ENCODE data around the gene ITPKA.
"Not testable (repeated sequence)": the region's sequence is repeated elsewhere in the genome, so short reads cannot be mapped to it uniquely, and the experiment has no call there.

Gene ITPKA

GRCh38 chr15:41464889-41465580 is 28.6 kb upstream of the ITPKA start:
- Histone ChIP-seq H3K4me2 (ENCODE audit: low read length) (no peak overlapping the region), H3K4me3 (ENCODE audit: low read depth, low read length, poor library complexity, severe bottlenecking) (no peak overlapping the region), H3K9ac (ENCODE audit: low read length) (no peak overlapping the region), H2AFZ (ENCODE audit: low read length) (no peak overlapping the region), H3K27ac (ENCODE audit: low read depth, low read length, poor library complexity, severe bottlenecking) (no peak overlapping the region), H3K79me2 (ENCODE audit: insufficient read depth, low read length) (no peaks in the 10 kb centered on the region), H3K9me3 (ENCODE audit: low read length) (no peaks in the 10 kb centered on the region), H3K27me3 (ENCODE audit: insufficient read depth, low read length) (no peaks in the 10 kb centered on the region), H3K4me1 (ENCODE audit: insufficient read depth, low read length, severe bottlenecking) (no peaks in the 10 kb centered on the region), H3F3A (ENCODE audit: insufficient read depth, low read length) (no peaks in the 10 kb centered on the region), H3K36me3 (ENCODE audit: insufficient read depth, low read length) (peaks cover 63% of the 10 kb centered on the region), H3K9me2 (ENCODE audit: low read depth, low read length) (no peaks in the 10 kb centered on the region), H4K20me1 (ENCODE audit: insufficient read depth, low read length) (no peaks in the 10 kb centered on the region)
- no peak for TF ChIP-seq CTCF (IDR thresholded peaks at IDR 0.05; ENCODE audit: low read length)
- no peak for TF ChIP-seq EZH2 (IDR thresholded peaks at IDR 0.05; ENCODE audit: borderline replicate concordance, low read length)

GRCh38 chr15:41465822-41466421 is 27.8 kb upstream of the ITPKA start:
- Histone ChIP-seq H3F3A (ENCODE audit: insufficient read depth, low read length) (no peaks in the 10 kb centered on the region), H3K27ac (ENCODE audit: low read depth, low read length, poor library complexity, severe bottlenecking) (no peak overlapping the region), H3K4me1 (ENCODE audit: insufficient read depth, low read length, severe bottlenecking) (no peaks in the 10 kb centered on the region), H3K9me3 (ENCODE audit: low read length) (no peaks in the 10 kb centered on the region), H3K36me3 (ENCODE audit: insufficient read depth, low read length) (peaks cover 67% of the 10 kb centered on the region), H3K4me2 (ENCODE audit: low read length) (no peak overlapping the region), H3K9me2 (ENCODE audit: low read depth, low read length) (no peaks in the 10 kb centered on the region), H3K79me2 (ENCODE audit: insufficient read depth, low read length) (no peaks in the 10 kb centered on the region), H4K20me1 (ENCODE audit: insufficient read depth, low read length) (no peaks in the 10 kb centered on the region), H3K4me3 (ENCODE audit: low read depth, low read length, poor library complexity, severe bottlenecking) (no peak overlapping the region), H3K27me3 (ENCODE audit: insufficient read depth, low read length) (no peaks in the 10 kb centered on the region), H2AFZ (ENCODE audit: low read length) (no peak overlapping the region), H3K9ac (ENCODE audit: low read length) (no peak overlapping the region)
- no peak for TF ChIP-seq EZH2 (IDR thresholded peaks at IDR 0.05; ENCODE audit: borderline replicate concordance, low read length)
- peak; percentile 95 for TF ChIP-seq CTCF (IDR thresholded peaks at IDR 0.05; ENCODE audit: low read length)

- Histone ChIP-seq H3K27ac (ENCODE audit: low read depth, low read length, poor library complexity, severe bottlenecking) (no peak overlapping the region), H3K9ac (ENCODE audit: low read length) (no peak overlapping the region), H3K9me3 (ENCODE audit: low read length) (no peaks in the 10 kb centered on the region), H3K79me2 (ENCODE audit: insufficient read depth, low read length) (no peaks in the 10 kb centered on the region), H3K4me3 (ENCODE audit: low read depth, low read length, poor library complexity, severe bottlenecking) (no peak overlapping the region), H3K4me2 (ENCODE audit: low read length) (no peak overlapping the region), H3F3A (ENCODE audit: insufficient read depth, low read length) (no peaks in the 10 kb centered on the region), H2AFZ (ENCODE audit: low read length) (no peak overlapping the region), H3K4me1 (ENCODE audit: insufficient read depth, low read length, severe bottlenecking) (no peaks in the 10 kb centered on the region), H3K27me3 (ENCODE audit: insufficient read depth, low read length) (no peaks in the 10 kb centered on the region), H3K9me2 (ENCODE audit: low read depth, low read length) (no peaks in the 10 kb centered on the region), H4K20me1 (ENCODE audit: insufficient read depth, low read length) (no peaks in the 10 kb centered on the region), H3K36me3 (ENCODE audit: insufficient read depth, low read length) (peaks cover 73% of the 10 kb centered on the region)
- TF ChIP-seq CTCF (IDR thresholded peaks at IDR 0.05; ENCODE audit: low read length) (no peak), EZH2 (IDR thresholded peaks at IDR 0.05; ENCODE audit: borderline replicate concordance, low read length) (no peak)
Observed at GRCh38 chr15:41466711-41467110, 27.0 kb upstream of the ITPKA start.

GRCh38 chr15:41469644-41470043 is 24.0 kb upstream of the ITPKA start:
- not testable (repeated sequence) for H3K27ac ChIP-seq (ENCODE audit: low read depth, low read length, poor library complexity, severe bottlenecking); H3K4me3 ChIP-seq (ENCODE audit: low read depth, low read length, poor library complexity, severe bottlenecking); H3K9ac ChIP-seq (ENCODE audit: low read length); H3K4me2 ChIP-seq (ENCODE audit: low read length); H3K4me1 ChIP-seq (ENCODE audit: insufficient read depth, low read length, severe bottlenecking); H3K9me2 ChIP-seq (ENCODE audit: low read depth, low read length); H4K20me1 ChIP-seq (ENCODE audit: insufficient read depth, low read length); H3K79me2 ChIP-seq (ENCODE audit: insufficient read depth, low read length); H3F3A ChIP-seq (ENCODE audit: insufficient read depth, low read length); H2AFZ ChIP-seq (ENCODE audit: low read length); H3K9me3 ChIP-seq (ENCODE audit: low read length); H3K27me3 ChIP-seq (ENCODE audit: insufficient read depth, low read length)
- H3K36me3 ChIP-seq (ENCODE audit: insufficient read depth, low read length) = peaks cover 68% of the 10 kb centered on the region

Data from OCI-LY1 (cell line).